HG03342 (cell line): ENCODE results near the gene YIPF3.

ENCODE experiments used
- ATAC-seq: cut with Tn5 transposase; IDR thresholded peaks from one replicate; pipeline ENCODE4 v1.9.1; 2021; ENCODE audit warnings: mild to moderate bottlenecking, moderate library complexity; ENCODE audit not compliant: unreplicated experiment

The YIPF3 gene

DNA sequence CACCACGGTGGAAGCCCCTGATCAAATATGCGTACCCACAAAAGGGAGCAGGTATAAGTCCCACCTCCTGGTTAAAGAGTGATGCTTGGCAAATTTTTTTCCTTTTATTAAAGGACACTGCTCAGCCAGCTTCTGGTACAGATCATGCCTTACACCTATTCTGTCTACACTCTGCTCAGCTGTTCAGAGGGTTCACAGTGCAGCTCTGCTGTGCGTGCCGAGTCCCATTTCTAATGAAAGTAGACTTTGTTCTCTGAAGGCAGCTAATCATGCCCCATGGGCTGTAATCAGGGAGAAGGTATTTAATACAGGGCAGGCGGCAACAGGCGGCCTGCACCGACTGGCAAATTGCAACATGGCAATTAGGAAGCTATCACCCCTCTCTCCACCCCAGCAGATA is 22.9 kb downstream of the YIPF3 start:
- no peak for ATAC-seq

DNA sequence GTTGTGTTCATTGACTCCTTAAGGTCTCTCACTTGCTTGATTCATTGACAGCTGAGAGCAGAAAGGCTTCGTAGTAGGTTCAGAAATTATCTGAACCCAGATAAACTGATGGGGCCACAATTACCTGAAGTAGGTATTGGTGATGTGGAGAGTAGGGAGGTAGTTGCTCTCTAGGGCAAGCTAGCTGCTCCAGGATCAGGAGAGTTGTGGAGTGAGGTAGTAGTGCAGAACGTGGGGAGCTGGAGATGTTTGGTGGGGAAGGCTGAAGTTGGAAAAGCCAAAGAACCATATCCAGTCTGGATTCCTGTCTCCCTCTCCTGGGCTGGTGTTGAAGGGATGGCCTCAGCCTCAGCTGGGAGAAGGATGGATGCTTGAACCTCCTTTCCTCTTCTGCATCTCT is 23.5 kb downstream of the YIPF3 start:
- ATAC-seq = no peak

DNA sequence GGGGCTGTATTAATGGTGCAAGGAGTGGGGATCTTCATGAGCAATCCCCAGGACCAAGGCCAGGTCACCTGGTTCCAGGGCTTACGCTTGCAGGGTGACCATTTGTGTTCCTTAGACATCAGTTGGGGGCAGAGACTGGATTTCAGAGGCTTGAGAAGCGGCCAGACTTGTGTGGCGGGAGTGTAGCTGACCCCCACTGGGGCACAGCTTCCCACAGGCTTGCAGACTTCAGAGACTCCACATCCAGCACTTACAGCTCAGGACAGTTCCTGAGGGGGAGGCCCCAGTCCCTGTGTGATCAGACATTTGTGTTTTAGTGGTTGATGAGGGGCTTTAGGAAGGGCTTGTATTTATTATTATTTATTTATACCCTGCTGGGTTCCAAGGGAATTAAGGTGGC is 24.1 kb downstream of the YIPF3 start:
- no peak for ATAC-seq

DNA sequence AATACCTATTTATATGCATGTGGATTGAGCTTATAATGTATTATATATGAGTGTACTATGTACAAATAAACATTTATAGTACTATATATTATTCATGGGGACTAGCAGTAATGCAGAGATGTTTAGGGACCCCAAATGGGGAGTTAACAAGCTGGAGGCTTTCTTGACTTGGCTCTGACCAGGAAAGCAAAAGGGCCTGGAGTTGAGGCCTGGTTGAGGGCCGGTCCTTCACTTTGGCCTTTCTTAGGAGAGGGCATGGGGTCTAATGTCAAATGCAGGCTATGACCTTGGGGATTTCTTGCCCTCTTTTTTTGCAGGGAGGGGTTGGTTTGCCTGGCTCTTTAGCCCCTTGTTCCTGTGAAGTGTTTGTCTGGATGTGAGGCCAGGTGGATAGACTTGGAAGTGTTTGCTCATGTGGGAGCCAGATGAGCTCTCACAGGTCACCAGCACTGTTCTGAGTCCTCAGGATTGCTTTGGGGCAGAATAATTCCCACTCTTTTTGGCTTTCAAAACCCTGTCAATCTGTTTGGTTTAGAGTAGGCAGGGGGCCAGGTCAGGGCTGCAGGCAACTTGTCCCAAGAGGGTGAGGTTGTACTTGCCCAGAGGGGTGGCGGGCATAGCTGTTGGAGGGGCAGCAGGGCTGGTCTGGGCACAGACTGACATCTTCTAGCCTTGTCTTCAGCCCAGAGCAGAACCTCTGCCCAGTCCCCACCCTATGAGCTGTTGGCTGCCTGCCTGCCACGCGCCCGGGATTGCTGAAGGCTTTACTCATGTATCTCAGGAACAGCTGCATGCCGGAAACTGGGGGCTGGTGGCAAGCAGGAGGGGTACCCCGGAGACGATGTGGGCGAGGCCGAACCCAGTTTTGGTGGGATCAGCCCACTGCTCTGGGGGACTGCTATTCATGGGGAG is 24.7 kb downstream of the YIPF3 start:
- ATAC-seq = no peak

GRCh38 chr6:43490523-43490939 is 26.2 kb downstream of the YIPF3 start:
- no peak for ATAC-seq

DNA sequence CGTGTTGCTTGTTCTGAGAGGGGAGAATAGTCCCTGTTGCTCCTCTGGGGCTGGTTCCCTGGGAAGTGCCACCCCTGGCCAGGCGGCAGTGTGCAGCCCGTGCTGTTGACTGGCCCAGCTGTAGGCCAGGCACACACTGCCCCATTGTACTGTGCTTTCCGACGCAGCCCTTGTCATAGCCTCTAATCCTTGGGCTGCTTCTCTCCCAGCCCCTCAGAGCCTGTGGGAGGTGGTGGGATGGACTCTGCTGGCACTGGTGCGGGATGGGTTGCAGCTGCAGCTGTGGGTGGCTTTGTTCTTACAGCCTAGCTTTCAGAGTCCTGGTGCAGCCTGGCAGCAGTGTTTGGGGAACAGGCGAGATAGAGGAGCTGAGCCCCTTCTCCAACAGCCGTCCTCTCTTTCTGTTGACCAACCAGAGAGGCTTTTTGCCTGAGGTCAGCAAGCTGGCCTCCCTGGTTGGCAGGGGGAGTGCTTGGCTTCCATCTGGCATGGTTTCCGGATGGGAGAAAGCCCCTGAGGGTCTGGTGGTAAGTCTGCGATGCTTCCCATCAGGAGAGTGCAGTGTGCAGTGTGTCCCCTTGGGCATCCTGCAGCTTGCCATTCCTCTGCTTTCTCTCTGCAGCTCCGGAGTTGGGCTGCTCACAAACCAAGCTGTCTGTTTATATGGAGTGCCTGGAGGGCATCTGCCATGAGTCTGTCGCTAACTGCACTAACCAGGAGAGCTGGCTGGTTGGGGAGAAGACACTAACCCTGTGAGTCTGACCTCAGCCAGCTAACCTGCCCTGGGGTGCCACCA is 27.3 kb downstream of the YIPF3 start:
- no peak for ATAC-seq

DNA sequence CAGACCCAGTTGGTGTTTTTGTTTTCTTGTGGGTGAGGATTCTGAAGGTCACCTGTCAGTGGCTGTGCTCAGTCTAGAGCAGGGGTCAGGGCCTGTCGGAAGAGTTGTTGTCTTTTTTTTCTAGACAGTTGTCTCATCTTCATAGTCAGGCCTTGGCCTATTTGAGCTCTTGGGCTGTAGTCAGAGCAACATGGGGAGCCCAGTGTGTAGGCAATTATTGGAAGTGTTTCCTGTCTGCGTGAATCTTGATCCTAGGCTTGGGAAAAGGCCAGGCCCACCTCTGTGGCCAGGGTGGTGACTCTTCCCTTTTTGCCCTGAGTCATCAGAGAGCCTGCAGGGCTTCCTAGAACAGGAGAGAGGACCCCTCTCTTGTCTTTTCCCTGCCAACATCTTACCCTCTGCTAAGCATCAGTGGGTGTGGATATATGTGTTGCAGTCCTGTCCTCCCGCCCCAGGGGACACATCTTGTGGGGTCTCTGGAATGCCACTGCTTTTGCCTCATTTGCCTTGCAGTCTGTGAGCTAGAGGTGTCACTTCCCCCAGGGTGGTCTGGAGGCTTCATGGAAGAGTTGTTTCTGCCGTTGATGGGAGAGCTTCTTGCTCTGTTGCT is 28.0 kb downstream of the YIPF3 start:
- no peak for ATAC-seq

DNA sequence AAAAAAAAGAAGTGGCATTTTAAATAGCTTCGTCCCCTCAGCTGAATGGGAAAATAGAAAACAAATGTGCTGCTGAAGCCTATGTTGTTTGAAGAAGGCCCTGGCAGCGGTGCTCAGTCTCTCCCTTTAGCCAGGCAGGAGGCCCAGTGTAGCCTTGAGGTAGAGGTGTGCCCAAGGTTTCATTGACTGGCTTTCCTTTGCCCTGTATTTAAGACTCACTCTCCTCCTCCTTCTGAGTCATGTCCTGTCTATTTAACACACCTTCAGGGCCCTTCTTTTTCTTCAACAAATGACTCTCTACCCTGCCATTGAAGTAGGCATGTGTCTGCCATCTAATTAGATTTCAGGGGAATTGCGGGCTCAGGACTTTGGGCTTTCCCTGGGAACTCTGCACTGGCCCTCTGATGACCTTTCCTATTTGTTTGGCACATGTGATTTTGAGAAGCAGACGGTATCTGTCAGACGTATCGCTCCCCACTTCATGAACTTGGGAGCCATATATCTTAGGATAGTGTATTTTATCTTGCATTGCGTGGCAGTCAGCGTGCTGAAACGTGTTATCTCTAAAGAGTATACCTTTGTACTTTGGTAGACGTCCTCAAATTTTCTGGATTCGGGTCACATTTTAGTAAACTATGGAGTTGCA is 35.0 kb downstream of the YIPF3 start:
- ATAC-seq = no peak

- no peak for ATAC-seq
Measured at GRCh38 chr6:43481075-43481474, 35.7 kb downstream of the YIPF3 start.

GRCh38 chr6:43478008-43478372 is 38.7 kb downstream of the YIPF3 start:
- peak; percentile 12 for ATAC-seq

DNA sequence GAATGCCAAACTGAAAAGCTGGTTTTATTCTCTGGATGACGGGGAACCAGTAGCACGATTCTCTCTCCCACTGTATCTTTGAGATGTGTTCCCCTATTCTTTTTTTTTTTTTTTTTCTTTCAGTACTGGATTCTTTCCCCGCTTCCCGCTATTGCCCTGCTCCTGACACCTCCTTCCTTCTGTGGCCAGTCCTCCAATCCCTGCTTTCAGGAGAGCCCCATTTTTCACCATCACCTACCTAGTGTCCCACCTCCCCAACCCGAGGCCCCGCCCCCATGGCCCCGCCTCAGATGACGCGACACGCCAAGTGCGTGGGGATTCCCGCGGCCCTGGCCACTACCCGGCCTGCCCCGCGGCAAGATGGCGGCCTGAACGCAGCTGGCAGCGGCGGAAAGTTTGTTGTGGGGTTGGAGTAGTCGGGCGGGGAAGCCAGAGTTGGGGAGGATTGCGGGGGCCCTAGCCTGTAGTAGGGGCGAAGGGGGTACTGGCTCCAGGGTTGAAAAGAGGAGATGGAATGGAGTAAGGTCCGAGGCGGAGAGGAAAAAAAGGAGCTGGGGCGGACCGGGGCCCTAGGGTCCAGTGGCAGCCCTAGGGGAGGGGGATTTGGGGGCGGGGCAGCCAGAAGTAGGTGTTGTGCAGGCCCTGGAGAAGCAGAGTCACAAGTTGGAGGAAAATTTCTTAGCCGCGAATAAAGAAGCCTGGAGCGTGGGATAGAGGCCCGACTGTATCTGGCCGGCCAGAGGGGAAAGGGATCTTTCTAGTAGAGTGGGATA is 39.3 kb downstream of the YIPF3 start, which contains the start of gene TJAP1:
Gene TJAP1 (plus strand): TSS at position 336 of the 773 bp plus-strand sequence. CDS start 21,432 bp downstream, outside the sequence.
- peak; percentile 92 for ATAC-seq

GRCh38 chr6:43476746-43477145 is 40.0 kb downstream of the YIPF3 start:
- ATAC-seq = no peak

DNA sequence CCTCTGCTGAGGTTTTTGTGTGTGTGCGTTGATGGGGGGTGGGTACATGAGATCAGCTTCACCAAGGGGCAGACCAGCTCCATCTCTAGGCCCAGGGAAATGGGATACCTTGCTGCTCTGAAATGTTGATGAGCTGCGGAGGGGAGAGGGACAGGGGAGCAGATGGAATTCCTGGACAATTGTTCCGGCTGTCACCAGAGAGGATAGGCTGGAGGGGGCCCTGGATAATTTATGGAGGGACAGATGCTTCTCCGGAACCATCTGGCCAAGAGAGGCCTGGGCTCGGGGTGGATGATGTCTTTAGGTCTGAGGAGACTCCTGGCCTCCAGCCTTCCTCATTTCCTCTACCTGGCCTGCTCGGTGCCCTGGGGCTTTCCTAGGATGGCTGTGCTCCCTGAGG is 41.2 kb downstream of the YIPF3 start:
- no peak for ATAC-seq

DNA sequence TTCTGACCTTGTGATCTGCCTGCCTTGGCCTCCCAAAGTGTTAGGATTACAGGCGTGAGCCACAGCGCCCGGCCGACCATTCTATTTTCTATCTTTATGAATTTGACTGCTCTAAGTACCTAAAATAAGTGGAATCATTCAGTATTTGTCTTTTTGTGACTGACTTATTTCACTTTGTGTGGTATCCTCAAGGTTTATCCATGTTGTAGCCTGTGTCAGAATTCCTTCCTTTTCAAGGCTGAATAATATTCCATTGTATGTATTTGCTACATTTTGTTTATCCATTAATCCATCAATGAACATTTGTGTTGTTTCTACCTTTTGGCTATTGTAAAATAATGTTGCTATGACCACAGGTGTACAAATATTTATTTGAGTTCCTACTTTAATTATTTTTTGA is 44.2 kb downstream of the YIPF3 start:
- ATAC-seq = no peak

DNA sequence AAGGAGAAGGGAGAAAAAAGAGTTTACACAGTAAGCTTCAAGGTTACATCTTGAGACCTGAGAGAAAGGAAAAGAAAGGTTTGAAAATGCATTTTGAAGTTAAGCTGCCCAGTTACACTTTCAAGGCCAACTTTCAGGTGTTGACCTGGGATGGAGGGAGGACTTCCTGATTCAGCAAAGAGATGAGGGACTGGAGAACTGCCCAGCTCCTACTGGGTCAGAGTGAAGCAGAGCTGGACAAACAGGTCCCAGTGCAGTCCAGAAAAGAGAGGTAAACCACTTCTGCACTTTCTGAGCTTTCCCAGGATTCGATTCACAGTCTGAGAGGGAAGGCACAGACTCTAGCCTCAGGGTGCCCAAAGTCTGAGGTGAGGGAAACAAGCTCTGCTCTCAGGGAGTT is 45.3 kb downstream of the YIPF3 start:
- no peak for ATAC-seq

DNA sequence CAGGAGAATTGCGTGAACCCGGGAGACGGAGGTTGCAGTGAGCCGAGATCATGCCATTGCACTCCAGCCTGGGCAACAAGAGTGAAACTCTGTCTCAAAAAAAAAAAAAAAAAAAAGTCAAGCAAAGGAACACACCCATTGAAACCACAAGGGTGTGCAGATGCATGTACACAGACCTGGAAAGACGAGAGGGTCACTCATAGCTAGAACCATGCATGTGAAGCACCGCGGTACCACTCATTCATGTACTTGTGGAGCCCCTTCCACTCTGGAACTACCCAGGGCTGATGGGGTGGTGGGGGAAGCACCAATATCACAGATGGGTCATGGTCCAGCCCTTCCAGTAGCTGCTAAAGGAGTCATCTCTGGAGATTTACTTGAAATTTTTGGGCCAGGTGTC is 46.8 kb downstream of the YIPF3 start:
- ATAC-seq = no peak

- ATAC-seq = no peak
Measured at GRCh38 chr6:43468748-43469681, 47.7 kb downstream of the YIPF3 start.

GRCh38 chr6:43468240-43468639 is 48.5 kb downstream of the YIPF3 start:
- no peak for ATAC-seq

DNA sequence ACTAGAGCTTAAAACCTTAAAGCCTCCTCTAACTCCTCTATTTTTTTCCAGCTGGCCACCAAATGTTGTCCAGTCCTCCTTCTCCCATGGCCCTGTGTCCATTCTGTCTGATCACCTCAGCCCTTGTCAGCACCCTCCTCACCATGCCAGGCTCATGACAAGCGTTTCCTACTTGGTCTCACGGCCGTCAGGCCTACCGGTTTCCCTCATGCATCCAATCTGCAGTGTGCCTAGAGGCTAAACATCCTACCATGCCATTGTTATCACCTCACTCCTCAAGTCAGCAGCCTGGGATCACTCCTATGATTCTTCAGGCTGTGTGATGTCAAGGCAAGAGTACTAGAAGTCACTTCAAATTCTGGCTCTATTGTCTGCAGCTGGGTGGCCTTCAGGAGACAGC is 49.0 kb downstream of the YIPF3 start:
- no peak for ATAC-seq
